Measurements from ENCODE around the gene FH.

Gene FH

GRCh38 chr1:241457421-241457820, 62.1 kb downstream of the FH start:
- DNase-seq (ENCODE audit: low read depth, low spot score): peak; percentile 37

- DNase-seq (ENCODE audit: low read depth, low spot score): no peak
These were observed 62.8 kb downstream of the FH start for GRCh38 chr1:241456743-241457142.

- DNase-seq (ENCODE audit: low read depth, low spot score): no peak
These were observed 65.8 kb downstream of the FH start for GRCh38 chr1:241453732-241454131.

GRCh38 chr1:241451956-241452355, 67.6 kb downstream of the FH start:
- DNase-seq (ENCODE audit: low read depth, low spot score): no peak
